Articular chondrocyte of knee joint (primary cell): ENCODE results near the gene CIAO2A. TPM values are rescaled to one million over a fixed set of nuclear protein-coding genes. Genes with fewer than 3 reads are reported as not detected.

ENCODE experiments used
- small RNA-seq: library from RNA; depleted of rRNA; stranded (forward); fragments of <200 nt; gene quantifications from one replicate; pipeline ENCODE3, GENCODE V24; 2012
- total RNA-seq: library from RNA; depleted of rRNA; stranded (reverse); fragments of >200 nt; gene quantifications from 2 replicates; pipeline ENCODE4 v1.2.3, GENCODE V29; 2012

CIAO2A gene, protein sequence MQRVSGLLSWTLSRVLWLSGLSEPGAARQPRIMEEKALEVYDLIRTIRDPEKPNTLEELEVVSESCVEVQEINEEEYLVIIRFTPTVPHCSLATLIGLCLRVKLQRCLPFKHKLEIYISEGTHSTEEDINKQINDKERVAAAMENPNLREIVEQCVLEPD
- 52.1 and 54.5 TPM in 2 replicates for total RNA-seq

DNA sequence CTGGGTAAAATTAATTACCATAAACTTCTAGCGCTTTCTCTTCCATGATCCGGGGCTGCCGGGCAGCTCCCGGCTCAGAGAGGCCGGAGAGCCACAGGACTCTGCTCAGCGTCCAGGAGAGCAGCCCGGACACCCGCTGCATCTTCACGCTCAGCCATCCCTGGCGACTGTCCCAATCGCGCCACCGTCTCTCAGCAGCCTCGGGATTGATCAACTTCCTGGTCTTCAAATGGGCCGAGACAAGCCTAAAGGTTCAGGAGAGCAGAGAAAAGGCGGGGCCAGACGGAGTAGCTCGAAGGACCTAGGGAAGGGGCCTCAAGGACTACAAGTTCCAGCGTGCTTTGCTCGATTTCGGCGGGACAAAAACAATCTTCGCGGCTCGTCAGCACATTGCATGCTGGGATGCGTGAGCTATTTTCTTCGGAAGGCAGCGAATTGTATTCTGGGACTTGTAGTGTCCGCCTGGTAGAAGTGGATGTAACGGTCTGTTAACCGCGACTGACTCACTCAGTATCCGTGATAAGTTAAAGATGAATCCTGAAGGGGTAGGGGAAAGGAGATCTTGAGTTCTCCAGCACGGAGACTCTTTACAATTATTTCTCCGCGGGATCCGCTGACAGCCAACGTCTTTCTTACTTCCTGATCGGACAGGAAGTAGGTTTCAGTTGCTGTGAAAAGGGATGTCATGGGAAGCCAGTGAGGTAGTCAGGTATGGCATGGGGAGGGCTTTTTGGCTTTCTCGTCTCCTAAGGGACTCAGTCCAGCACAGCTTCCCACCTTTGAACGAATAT lies at the start of gene CIAO2A:
Gene CIAO2A, minus strand, starts transcription at position 212 of the 791 bp plus-strand sequence. Its CDS starts 70 bp downstream, at position 142.

GRCh38 chr15:64095795-64096667 lies 2.4 kb upstream of the CIAO2A start, which contains the start of gene SNX1:
Gene SNX1 (plus strand): TSS chr15:64095982. CDS start chr15:64096014, 32 bp downstream.

GRCh38 chr15:64046421-64047153 lies 47.1 kb downstream of the CIAO2A start, which contains the start of gene DAPK2:
Gene DAPK2 (minus strand): TSS chr15:64046485. CDS start chr15:64040261, 6,224 bp downstream.

Small RNAs within 50 kb of the gene (small RNA-seq; reads per million reads assigned to genes)
- not detected for gene RF00019

Other genes with a start within 250 kb of the CIAO2A start
- gene DAPK2, start 47.4 kb downstream of the CIAO2A start, total RNA-seq = 14.8 and 20.4 TPM in 2 replicates
- gene SNX1, start 2.1 kb upstream of the CIAO2A start, total RNA-seq = 59.3 and 60.5 TPM in 2 replicates
- gene SNX22, start 57.9 kb upstream of the CIAO2A start, total RNA-seq = 0.13 and 0.32 TPM in 2 replicates
- gene PPIB, start 69.2 kb upstream of the CIAO2A start, total RNA-seq = 858 and 860 TPM in 2 replicates